Right renal pelvis (tissue), 4 donors: Measurements from ENCODE around the gene NDUFA5. TPM values are rescaled to one million over a fixed set of nuclear protein-coding genes. Genes with fewer than 3 reads are reported as not detected.

Experiments
- DNase-seq, 4 donors: peaks; one replicate each; pipeline ENCODE4 v3.0.0-alpha.2; 2013; ENCODE audit warnings: low read depth in 4 of 4, low spot score in 3 of 4, missing footprints in 1 of 4
- polyA plus RNA-seq, 4 donors: library from polyadenylated mRNA; unstranded; fragments of 120-200 nt; gene quantifications; one replicate each; pipeline ENCODE4 v1.2.1, GENCODE V29; 2013; ENCODE audit not compliant: insufficient read length in 4 of 4

Gene NDUFA5
- 100 to 1,000 TPM; 208 to 264 (median 256) TPM for polyA plus RNA-seq

DNA sequence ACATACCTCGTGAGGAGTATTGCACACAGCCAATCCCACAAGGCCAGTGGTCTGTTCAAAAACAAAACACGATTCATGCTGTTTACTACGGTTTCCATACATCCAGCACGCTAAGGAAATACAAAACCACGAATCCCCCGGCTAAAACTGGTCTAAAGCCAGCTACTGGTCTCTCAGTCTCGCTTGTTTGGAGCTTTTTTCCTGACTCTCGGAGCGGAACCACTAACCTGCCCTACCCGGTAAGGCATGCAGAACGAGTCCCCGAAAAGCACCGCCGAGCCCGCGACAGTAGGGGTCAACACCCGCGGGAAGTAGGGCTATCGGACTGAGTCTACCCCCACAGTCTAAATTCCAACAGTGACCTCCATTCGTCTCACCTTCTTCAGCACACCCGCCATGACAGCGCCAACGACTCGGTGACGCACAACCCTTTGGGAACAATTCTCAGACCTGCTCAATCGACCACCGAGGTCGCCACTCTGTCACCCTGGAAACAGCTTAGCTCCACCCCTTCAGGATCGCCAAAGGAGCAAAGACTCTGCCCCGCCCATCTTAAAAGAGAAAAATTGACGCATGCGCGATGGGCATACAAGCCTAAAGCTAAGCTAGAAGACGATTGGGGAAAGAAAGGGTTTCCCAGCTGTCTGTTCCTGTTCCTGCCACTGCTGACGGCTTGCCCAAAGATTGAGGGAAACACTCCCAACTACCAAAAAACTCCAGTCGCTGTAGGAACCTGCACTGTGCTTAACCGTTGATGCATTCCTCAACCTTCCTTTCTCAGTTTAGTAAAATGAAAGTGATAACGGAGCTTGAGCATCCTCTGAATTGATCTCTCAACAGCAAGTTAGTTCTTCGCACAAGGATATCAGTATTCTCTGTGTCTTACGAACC lies at the start of gene NDUFA5:
TSS of gene NDUFA5 (minus strand) at position 421 of the 891 bp plus-strand sequence. CDS start at position 398, 23 bp downstream.
- peak; percentile 98 to 99 (median 98) for DNase-seq

DNA sequence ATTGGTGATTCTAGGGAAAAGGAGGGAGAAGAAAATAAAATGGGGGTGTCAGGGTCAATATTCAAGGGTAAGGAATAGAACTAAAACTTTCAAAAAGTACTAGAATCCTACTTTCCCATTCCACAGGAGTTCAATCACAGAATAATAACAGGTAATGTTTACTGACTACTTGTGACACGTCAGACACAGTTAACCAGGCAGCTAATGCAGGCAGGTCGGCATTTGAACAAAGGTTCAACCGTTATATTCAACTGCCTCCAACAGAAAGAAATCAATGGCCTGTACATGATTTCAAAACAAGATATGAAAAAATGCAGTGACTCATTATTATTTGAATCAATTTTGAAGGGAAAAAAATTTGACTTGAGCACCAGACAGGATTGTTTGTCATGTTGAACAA lies 47.1 kb upstream of the NDUFA5 start:
- DNase-seq: no peak

DNA sequence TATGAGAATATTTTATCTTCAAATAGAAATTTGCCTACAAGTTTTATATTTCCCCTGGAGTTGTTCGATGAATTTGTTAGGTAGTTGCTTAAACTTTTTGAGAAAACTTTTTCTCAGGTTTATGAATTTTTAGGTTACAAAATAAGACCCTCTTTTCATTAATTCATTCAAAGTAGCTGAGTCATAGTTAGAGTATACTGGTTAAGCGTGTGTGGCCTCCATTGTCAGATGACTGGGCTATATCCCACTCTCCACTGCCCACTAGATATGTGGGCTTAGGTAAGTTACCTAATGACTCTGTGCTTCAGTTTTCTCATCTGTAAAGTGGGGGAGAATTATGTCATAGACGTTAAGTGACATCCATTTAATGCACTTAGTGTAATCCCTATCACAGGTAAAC lies 45.0 kb upstream of the NDUFA5 start:
- DNase-seq: no peak

DNA sequence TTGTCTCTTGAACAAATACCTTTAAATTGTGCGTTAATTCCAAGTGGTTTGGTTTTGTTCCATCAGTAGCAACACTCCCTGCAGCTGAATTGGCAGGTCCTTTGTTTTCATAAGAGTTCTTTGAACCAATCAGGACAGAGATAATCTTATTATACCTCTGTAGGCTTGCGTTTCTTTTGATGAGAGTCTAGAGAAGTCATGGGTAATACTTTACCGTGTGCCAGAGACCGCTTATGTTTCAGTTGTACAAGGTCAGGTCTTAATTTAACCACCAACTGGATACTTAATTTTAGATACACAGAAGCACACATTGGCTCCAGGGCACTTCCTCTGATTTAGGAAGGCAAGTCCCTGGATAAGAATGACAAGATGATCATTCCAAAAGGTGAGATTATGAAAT lies 43.9 kb upstream of the NDUFA5 start, which contains the start of gene ASB15:
TSS of gene ASB15 (plus strand) at position 292 of the 400 bp plus-strand sequence. CDS start 12,682 bp downstream, outside the sequence.
- no peak for DNase-seq

DNA sequence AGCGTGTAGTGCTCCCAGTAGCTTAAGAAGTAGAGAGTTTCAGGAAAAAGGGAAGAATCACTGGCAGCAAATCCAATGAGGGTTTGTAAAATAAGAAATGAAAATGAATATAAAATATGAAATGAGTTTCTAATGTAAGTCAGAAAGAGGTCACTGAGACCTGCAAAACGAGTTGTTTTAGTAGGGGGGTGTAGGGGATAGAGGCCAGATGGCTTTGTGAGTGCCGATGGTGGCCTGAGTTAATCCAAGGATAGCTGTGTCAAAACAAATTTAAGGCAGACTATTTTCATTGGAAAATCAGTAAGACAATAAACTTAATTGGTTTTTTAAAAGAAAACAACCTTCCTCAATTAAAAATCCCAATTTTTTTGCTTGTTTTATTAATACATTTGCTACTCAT lies 43.3 kb upstream of the NDUFA5 start:
- DNase-seq: no peak

DNA sequence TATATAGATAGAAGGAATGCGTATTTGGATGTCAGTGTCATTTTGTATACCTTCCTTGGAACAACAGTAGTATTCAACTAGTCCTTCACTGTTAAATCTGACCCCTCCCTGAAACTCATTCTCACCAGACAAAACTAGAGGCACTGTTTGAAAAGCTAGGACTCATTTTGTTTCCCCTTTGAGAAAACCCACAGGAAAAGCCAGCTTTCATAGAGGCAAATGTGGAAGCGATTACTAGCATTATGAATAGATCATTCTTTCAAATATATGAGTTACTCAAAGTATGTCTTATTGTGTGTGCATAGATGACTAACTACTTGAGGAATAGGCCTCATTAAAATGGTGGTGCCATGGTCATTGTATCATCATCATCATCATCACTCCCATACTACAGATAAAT lies 42.1 kb upstream of the NDUFA5 start:
- no peak for DNase-seq

DNA sequence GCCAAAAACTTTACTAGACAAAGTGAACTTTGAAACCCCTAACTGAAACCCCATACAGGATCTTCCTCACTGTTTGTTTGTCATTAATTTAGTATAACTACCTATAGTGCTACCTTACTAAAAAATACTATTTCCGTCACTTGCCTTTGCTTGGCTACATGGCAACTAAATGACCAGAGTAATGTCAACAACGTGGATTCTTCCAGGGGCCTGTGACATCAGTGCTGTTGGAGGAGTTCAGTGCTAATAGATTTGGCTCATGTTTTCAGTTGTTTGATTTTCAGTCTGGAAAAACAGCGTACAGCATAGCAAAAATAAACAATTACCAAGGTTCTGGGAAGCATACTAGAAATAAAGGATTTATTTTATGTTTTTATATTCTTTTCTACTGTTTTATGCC lies 41.0 kb upstream of the NDUFA5 start:
- DNase-seq: no peak

DNA sequence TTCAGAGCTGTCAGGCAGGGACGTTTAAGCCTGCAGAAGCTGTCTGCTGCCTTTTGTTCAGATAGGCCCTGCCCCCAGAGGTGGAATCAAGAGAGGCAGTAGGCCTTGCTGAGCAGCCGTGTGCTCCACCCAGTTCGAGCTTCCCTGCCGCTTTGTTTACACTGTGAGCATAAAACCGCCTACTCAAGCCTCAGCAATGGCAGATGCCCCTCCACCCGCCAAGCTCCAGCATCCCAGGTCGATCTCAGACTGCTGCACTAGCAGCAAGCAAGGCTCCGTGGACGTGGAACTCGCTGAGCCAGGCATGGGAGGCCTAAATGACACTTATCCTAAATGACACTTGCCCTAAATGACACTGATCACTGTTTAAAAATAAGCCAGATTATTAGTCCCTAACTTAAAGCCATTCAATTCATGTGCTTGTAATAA lies 37.2 kb upstream of the NDUFA5 start:
- DNase-seq: no peak

DNA sequence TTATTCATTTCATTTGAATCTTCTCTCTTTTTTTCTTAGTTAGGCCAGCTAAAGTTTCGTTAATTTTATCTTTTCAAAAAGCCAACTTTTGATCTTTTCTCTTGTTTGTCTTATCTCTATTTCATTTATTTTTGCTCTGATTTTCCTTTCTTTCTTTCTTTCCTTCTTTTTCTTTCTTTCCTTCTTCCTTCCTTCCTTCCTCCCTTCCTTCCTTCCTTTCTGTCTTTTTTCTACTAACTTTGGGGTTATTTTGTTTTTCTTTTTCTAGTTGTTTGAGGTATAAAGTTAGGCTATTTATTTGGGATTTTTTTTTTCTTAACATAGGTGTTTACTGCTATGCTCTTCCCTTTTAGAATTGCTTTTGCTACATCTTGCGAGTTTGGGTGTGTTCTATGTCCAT lies 30.8 kb upstream of the NDUFA5 start:
- DNase-seq: no peak

DNA sequence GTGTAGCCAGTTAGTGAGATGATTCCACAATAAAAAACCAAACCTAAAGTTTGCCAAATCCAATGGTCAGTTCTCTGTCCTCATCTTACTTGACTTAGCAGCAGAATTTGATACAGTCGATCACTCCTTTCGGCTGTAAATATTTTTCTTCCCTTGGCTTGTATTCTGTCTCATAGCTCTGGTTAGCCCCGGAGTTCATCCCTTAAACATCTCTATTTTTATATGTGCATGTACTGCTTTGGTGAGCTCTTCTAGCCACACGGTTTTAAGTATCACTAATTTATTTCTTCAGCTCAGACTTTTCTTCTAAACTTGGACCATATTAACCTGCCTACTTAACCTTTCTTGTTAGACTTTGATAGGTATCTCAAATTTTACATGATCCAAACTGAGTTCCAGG lies 26.2 kb upstream of the NDUFA5 start:
- no peak for DNase-seq

DNA sequence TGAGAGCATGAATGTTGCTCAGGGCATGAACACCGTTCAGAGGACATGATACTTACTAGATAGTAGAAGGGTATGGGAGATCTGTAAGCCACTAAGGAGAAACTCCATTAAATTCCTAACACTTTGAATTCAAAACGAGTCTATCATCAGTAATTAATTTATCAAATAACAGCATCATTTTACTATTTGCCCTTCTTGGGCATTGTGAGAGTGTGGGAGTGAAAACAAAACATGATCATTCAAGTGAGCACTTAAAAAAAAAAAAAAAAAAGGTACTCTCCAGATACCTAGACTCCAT lies 23.5 kb upstream of the NDUFA5 start:
- no peak for DNase-seq

DNA sequence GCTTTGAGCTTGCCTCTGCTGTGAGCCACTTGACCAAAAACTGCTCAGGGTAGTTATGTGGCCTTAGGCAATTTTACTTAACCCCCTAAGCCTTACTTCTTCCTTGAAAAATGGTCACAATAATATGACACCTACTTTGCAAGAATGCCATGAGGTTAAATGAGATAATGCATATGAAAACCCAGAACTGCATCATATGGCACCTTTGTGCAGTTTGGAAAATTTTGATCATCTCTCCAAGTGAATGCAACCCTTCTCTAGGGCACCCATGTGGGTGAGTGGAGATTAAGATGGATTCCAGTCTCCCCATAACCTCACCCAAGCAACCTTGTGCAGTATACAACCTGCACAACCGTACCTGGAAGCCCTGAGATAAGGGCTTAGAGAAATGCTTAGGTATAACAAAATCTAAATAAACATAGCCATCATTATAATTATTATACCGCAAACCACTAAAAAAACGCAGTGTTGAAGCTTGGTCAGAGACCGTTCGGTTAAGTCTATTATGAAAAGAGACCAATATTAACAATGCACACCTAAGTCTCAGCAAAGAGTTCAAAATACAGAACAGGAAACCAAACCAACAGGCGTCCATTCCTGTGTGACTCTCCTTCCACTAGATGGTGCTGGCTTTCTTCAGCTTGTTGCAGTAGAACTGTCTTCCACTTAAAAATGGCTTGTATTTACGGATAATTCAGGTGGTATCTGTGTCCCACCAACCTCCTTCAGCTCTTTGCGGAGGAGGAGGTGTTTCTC lies 23.0 kb upstream of the NDUFA5 start:
- peak in 3 of 4 donors; percentile 10 to 18 (median 14) for DNase-seq

DNA sequence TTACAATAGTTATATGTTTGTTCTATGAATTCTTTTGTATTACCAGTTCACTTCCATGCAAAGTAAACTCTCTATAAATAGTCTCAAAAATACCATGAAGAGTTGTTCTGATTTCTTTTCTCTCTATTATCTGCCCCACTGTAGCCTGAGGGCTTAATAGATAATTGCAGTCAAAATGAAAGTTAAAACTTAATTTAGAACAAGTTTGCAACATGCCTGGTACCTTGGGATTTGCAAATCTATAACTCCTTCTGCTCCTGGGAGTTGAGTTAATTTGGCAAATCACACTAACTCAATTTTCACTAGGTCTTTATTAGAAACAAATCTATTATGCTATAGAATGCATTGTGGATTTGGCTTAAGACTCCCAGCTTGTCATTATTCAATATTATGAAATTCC lies 21.8 kb upstream of the NDUFA5 start:
- no peak for DNase-seq

DNA sequence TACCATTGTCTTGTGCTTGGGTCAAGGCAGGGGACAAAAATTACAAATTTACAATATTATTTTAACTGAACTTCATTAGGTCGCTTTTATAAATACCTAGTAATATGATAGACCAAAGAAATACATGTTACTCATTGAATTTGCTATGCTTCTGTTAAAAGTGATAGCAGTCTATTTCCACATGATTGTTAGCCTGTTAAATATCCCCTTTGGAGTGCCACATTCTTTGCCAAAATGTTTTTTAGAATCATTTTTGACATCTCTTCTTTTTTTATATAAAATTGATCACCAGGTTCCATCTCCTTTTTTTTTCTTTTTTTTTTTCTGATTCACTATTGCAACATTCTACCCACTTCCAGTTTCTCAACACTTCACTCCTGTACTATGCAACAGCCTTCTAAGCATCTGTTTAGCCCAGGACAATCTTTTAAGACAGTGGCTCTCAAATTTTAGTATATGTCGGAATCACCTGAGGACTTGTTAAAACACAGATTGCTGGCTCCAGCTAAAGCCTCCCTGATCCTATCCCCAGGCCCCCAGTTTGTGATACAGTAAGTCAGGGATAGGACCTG lies 16.4 kb upstream of the NDUFA5 start:
- DNase-seq: no peak

DNA sequence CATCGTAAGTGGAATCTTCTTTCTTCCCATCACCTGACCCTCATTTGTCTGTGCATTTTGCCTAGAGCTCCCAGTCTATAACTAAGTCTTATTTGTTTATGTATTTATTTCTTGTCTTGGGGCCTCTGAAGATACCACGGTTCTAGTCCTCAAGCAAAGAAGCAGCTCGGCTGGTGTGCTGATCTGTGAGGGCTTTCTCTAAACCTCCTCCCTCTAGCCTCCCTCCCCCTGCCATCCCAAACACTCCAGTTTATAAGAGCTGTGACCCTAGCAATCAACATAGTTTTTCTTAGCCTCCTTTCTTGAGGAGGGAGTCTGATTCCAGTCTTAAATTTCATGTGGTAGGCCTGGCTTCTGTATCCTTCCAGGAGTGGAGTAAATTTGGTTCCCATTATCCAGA lies 15.7 kb upstream of the NDUFA5 start:
- DNase-seq: no peak

DNA sequence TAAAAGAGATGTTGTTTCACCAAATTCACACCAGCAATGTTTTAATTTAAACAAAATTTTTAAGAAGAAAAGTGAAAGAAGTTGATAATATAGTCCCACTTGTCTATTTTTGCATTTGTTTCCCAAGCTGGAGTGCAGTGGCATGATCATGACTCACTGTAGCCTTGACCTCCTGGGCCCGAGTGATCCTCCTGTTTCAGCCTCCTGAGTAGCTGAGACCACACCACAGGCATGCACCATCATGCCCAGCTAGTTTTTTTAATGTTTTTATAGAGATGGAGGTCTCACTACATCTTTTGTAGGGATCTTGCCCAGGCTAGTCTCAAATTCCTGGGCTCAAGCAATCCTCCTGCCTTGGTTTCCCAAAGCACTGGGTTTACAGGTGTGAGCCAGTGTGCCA lies 14.1 kb upstream of the NDUFA5 start:
- no peak for DNase-seq

DNA sequence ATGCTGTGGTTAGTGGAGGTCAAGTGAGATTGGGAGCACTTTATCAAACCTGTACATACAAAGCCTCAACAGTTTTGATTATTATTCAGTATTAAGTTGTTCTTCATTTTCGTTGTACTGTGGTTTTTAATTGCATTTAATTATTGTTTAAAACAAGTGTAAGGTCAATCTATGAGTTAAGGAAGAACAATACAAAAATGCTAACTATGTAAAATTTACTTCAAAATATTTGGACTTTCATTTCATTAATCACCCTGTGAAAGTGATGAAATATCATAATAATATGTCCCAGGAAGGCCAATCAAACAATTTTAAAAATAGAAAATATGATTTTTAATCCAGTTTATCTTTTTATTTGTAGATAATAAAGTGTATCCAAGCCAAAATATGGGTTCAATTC lies 13.6 kb upstream of the NDUFA5 start:
- no peak for DNase-seq

DNA sequence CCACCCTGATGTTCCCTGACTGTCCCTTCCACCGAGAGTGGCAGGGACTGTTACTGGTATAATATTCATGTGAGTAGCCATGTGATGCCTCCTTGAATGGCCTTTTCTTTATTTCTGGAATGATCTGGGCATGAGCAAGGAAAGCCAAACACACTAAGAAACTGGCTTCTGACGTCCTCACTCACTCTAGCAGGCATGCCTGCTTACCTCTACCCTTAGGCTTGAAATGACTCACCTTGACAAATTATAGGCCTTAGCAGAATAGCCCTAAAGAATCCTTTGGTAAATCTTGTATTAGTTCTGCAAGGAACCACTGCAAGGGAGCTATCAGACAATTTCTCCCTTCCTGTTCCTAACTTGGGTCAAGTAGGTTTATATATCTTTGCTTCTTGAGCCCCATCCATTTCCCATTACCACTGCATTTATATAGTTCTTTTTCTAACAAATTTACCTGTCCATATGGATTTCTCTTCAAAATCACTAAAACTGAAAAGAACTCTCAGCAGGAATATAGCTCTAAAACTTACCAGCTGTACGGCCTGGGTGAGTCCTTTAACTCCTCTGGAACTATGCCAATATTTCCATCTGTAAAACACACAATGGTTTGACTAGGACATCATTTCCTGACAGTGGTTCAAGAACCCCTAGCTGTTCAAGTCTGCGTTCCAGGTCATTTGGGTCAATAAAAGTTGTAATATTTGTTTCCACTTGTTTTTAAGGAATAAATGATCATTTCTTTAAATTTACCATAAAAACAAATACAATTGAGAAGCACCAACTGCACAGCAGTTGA lies 13.0 kb upstream of the NDUFA5 start:
- no peak for DNase-seq

DNA sequence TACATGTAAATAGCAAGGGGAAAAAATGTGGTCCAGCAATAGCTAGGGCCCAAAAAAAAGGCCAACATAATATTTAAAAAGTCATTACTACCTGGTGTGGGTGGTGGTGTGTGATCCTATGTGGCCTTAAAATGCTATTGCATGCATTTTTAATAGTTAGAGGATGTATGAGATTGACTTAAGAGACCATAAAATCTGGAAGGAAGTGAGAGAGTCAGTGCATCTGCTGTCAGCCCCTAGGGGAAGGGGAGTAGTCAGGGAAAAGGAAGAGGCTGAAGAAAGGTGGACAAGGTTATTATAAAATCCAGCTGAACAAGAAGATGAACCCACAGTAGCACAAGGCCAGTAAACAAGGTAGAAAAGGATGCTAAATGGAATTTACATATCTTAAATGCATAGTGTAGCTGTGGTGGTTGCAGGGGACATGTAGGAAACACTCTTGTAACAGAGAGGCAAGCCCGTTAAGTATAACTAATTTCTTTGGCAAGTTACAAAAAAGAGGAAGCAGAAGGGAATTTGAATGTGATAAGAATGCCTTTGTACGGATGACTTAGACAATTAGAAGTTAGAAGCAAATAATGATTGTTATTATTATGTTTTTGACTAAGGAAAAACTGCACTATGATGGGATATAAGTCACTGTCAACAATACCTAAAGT lies 11.9 kb upstream of the NDUFA5 start:
- DNase-seq: no peak

DNA sequence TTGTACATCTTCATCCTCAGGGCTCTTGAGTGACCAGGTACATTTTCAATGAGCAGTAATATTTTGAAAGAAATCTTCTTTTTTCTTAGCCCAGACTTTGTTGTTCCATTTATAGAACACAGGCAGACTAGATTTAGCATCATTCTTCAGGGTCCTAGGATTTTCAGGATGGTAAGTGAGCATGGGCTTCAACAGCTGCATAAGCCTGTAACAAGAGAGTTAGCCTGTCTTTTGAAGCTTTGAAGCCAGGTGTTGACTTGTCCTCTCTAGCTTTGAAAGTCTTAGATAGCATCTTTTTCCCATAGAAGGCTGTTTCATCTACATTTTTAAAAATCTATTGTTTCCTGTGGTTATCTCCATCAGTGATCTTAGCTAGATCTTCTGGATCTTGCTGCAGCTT lies 4.5 kb upstream of the NDUFA5 start:
- no peak for DNase-seq
